Mammary epithelial cell (primary cell): ENCODE measurements around the gene COL12A1.

Source experiments
- CTCF ChIP-seq, 2 donors: IDR thresholded peaks in 1 of 2; conservative IDR thresholded peaks in 1 of 2; 2 replicates each; pipeline ENCODE4 v1.5.1; 2011 to 2012; ENCODE audit warnings: inconsistent platforms in 2 of 2, low read length in 2 of 2, mild to moderate bottlenecking in 2 of 2, control low read depth in 1 of 2, low read depth in 1 of 2; ENCODE audit not compliant: insufficient read depth in 1 of 2; ENCODE audit errors: extremely low read depth in 1 of 2
- EZH2 ChIP-seq: IDR thresholded peaks from 2 replicates; pipeline ENCODE4 v1.6.1; 2012; ENCODE audit warnings: low read length, inconsistent platforms, borderline replicate concordance

GRCh38 chr6:75094614-75095200 lies 111.1 kb downstream of the COL12A1 start:
- TF ChIP-seq CTCF (conservative IDR thresholded peaks at IDR 0.05 in 1 of 2, IDR thresholded peaks at IDR 0.05 in 1 of 2; ENCODE audit: extremely low read depth in 1 of 2, insufficient read depth in 1 of 2, low read depth in 1 of 2, low read length in 2 of 2) (no peak), EZH2 (no peak)
